Measurements from ENCODE around the gene SLC66A3. TPM values are rescaled to one million over a fixed set of nuclear protein-coding genes. Genes with fewer than 3 reads are reported as not detected.

SLC66A3 gene
- total and polyA plus RNA-seq, 2 donors (not counting 1 experiment from before 2014, with no cell fraction given) = 23.7 to 32.4 TPM

- Mint-ChIP-seq H3K4me3 (no peak overlapping the region), H3K4me1 (peaks cover 5% of the 10 kb centered on the region), H3K27me3 (peaks cover 32% of the 10 kb centered on the region), H3K9me3 (ENCODE audit: insufficient read depth) (no peaks in the 10 kb centered on the region), H3K27ac (no peak overlapping the region)
- Histone ChIP-seq H4K20me1 (ENCODE audit: control insufficient read depth, insufficient read depth, low read length, poor library complexity, severe bottlenecking) (no peaks in the 10 kb centered on the region), H2AFZ (ENCODE audit: insufficient read depth, low read depth, low read length, poor library complexity, severe bottlenecking) (no peak overlapping the region), H3K4me2 (replicated peaks; ENCODE audit: low read depth, low read length, poor library complexity, severe bottlenecking) (no peak overlapping the region), H3K27ac (ENCODE audit: low read length in 2 of 2) (no peak overlapping the region), H3K27me3 (replicated peaks in 1 of 4; ENCODE audit: control extremely low read depth in 1 of 4, control insufficient read depth in 3 of 4, insufficient read depth in 4 of 4, low read length in 3 of 4) (no peaks in the 10 kb centered on the region), H3K9ac (ENCODE audit: low read length) (no peak overlapping the region), H3K79me2 (ENCODE audit: control insufficient read depth, insufficient read depth, low read length) (no peaks in the 10 kb centered on the region), H3K9me3 (ENCODE audit: control extremely low read depth in 1 of 3, control insufficient read depth in 2 of 3, insufficient read depth in 1 of 3, low read length in 2 of 3) (no peaks in the 10 kb centered on the region), H3K4me1 (ENCODE audit: control insufficient read depth in 2 of 2, insufficient read depth in 2 of 2, low read length in 2 of 2) (peaks cover 0 to 4% of the 10 kb centered on the region in 2 donors), H3K4me3 (ENCODE audit: control extremely low read depth in 1 of 5, extremely low read depth in 1 of 5, insufficient read depth in 1 of 5, low read depth in 2 of 5, low read length in 4 of 5) (no peak overlapping the region), H3K36me3 (replicated peaks in 1 of 2; ENCODE audit: control extremely low read depth in 1 of 2, control insufficient read depth in 1 of 2, extremely low read depth in 1 of 2, insufficient read depth in 2 of 2, low read length in 1 of 2) (no peaks in the 10 kb centered on the region)
- ATAC-seq (ENCODE audit: low read depth) (no peak), DNase-seq (no peak)
- WGBS (ENCODE audit: insufficient coverage) = 67% methylated on average over 3 of the region's 4 CpGs
- CTCF ChIA-PET = no interaction called here
- intact Hi-C loops (cut with micrococcal nuclease) = no loop called here
- no peak for TF ChIP-seq EZH2 (IDR thresholded peaks at IDR 0.05; ENCODE audit: borderline replicate concordance, insufficient read depth, low read depth, low read length, poor library complexity, severe bottlenecking)
- no peak for TF ChIP-seq CTCF (IDR thresholded peaks at IDR 0.05)
- POLR2A ChIA-PET = no interaction called here
Measured at GRCh38 chr2:11141319-11141718, 13.9 kb upstream of the SLC66A3 start.

- 65% methylated on average over 3 of the region's 3 CpGs for WGBS (ENCODE audit: insufficient coverage)
- POLR2A ChIA-PET = interaction anchor here (0.6 to 0.7 kb wide), 2 partner anchors 54 to 604 kb away, joined by 3 to 7 read pairs; partner anchors contain the start of gene LPIN1
- H3K4me2 ChIP-seq (replicated peaks; ENCODE audit: low read depth, low read length, poor library complexity, severe bottlenecking) = no peak overlapping the region
Measured at GRCh38 chr2:11142330-11142729, 12.9 kb upstream of the SLC66A3 start.

More at GRCh38 chr2:11142330-11142729, 12.9 kb upstream of the SLC66A3 start:
- Mint-ChIP-seq H3K4me3 (no peak overlapping the region), H3K4me1 (peaks cover 5% of the 10 kb centered on the region), H3K27me3 (peaks cover 25% of the 10 kb centered on the region), H3K9me3 (ENCODE audit: insufficient read depth) (no peaks in the 10 kb centered on the region), H3K27ac (no peak overlapping the region)
- H3K4me3 ChIP-seq (ENCODE audit: control extremely low read depth in 1 of 5, extremely low read depth in 1 of 5, insufficient read depth in 1 of 5, low read depth in 2 of 5, low read length in 4 of 5) = no peak overlapping the region
- H4K20me1 ChIP-seq (ENCODE audit: control insufficient read depth, insufficient read depth, low read length, poor library complexity, severe bottlenecking) = no peaks in the 10 kb centered on the region
- no peaks in the 10 kb centered on the region for H3K79me2 ChIP-seq (ENCODE audit: control insufficient read depth, insufficient read depth, low read length)
- TF ChIP-seq EZH2 (IDR thresholded peaks at IDR 0.05; ENCODE audit: borderline replicate concordance, insufficient read depth, low read depth, low read length, poor library complexity, severe bottlenecking) = no peak
- CTCF ChIA-PET = interaction anchor here (6.6 kb wide), 1 partner anchor 10 kb away, joined by 39 read pairs; a partner anchor contains a TSS
- no peak for DNase-seq
- no peak overlapping the region for H3K27ac ChIP-seq (ENCODE audit: low read length in 2 of 2)
- intact Hi-C loops (cut with micrococcal nuclease) = no loop called here
- no peak overlapping the region for H2AFZ ChIP-seq (ENCODE audit: insufficient read depth, low read depth, low read length, poor library complexity, severe bottlenecking)
- no peaks in the 10 kb centered on the region for H3K36me3 ChIP-seq (replicated peaks in 1 of 2; ENCODE audit: control extremely low read depth in 1 of 2, control insufficient read depth in 1 of 2, extremely low read depth in 1 of 2, insufficient read depth in 2 of 2, low read length in 1 of 2)
- H3K9me3 ChIP-seq (ENCODE audit: control extremely low read depth in 1 of 3, control insufficient read depth in 2 of 3, insufficient read depth in 1 of 3, low read length in 2 of 3) = peaks cover 0 to 1% (median 0%) of the 10 kb centered on the region in 3 donors
- H3K9ac ChIP-seq (ENCODE audit: low read length) = no peak overlapping the region
- no peak for ATAC-seq (ENCODE audit: low read depth)
- H3K4me1 ChIP-seq (ENCODE audit: control insufficient read depth in 2 of 2, insufficient read depth in 2 of 2, low read length in 2 of 2) = peaks cover 0 to 4% of the 10 kb centered on the region in 2 donors
- H3K27me3 ChIP-seq (replicated peaks in 1 of 4; ENCODE audit: control extremely low read depth in 1 of 4, control insufficient read depth in 3 of 4, insufficient read depth in 4 of 4, low read length in 3 of 4) = no peaks in the 10 kb centered on the region

All from B cell (primary cell).